Coronary artery (tissue), 2 donors: ENCODE data around the gene VPS26A.
"Not testable (repeated sequence)": the region's sequence is repeated elsewhere in the genome, so short reads cannot be mapped to it uniquely, and the experiment has no call there.

Experiments
- DNase-seq: peaks from one replicate; pipeline ENCODE4 v3.0.0-alpha.2; 2017; ENCODE audit warnings: low spot score
- H3K27ac ChIP-seq, 2 donors: fragments of 200-600 bp; sonication (generic); one replicate each; pipeline ENCODE4 v1.5.1; 2016 to 2019
- H3K4me3 ChIP-seq: fragments of 200-600 bp; sonication (generic); 2 replicates; pipeline ENCODE4 v1.5.1; 2016; ENCODE audit warnings: mild to moderate bottlenecking, moderate library complexity
- CTCF ChIP-seq: fragments of 200-600 bp; sonication (generic); IDR thresholded peaks from one replicate; pipeline ENCODE4 v1.5.1; 2019; ENCODE audit warnings: antibody characterized with exemption

Gene VPS26A

DNA sequence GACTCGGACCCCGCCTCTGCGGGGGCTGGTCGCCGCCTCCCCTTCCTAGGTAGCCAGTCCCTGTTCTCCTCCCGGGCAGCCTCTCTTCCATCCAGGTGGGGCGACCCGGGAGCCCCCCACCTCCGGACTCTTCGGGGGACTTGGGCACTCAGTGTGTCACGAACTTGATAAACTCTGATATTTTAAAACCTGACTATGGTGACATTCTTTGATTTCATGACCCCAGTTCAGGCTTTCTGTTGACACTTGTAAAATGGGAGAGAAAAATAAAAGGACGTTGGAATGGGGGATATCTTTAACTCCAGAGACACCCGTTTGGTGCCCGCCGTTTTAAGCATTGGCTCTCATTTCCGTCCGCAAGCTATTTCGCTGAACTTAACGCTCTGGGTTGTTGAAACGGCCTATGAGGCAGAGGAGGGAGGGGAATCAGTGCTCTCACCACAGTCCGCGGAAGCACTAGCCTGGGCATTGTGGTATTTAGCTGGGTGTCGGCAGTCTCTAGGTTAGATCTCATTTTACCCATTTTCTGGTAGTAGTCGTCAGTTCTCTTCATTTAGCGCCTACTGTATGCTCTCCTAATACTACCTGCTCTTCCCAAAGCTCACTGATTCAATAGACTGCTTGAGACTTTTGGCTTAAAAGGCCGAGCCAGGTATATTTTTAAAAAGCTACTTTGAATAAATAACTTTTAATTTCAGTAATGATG is 738 bp downstream of the VPS26A start:
- Histone ChIP-seq H3K27ac (peak overlapping the region; percentile 98 to 100), H3K4me3 (peak overlapping the region; percentile 100)
- no peak for TF ChIP-seq CTCF
- DNase-seq: peak; percentile 77

DNA sequence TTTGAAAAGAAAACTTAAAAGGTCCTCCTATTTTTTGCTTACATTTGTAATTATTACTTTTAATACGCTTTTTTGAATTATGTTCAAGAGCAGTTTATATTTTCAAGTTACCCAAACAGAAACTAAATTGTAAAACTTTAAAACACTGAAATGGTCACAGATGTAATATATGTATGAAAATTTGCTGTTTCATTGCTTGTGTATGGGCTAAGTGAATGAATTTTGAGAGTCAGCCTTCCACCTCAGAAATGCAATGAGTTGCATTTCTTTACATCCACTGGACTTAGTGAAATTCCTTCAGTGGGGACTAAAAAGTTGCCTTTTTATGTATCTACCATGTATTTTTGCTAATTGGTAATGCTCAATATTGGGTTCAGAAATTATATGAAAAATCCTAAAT is 1.6 kb downstream of the VPS26A start:
- DNase-seq: no peak
- H3K27ac ChIP-seq: no peak overlapping the region
- TF ChIP-seq CTCF: no peak
- H3K4me3 ChIP-seq: peak overlapping the region; percentile 100

DNA sequence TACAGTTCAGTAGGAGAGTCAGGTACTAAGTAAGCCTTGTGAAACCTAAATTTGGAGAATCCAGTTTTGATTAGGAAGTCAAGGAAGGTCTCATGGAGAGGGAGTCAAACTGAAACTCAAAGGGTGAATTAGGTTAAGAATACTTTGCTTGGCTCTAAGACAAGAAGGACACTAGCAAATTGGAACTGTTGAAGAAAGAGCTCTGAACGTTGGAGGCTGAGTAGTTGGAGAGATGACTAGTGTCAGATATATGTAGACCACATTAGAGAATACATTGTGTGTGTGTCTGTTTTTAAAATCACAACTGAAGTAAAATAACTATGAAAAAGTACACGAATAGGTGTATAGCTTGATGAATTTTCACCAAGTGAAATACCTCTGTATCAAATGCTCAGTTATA is 6.3 kb downstream of the VPS26A start:
- no peak for DNase-seq
- H3K4me3 ChIP-seq: no peak overlapping the region
- H3K27ac ChIP-seq: no peak overlapping the region
- TF ChIP-seq CTCF: no peak

GRCh38 chr10:69139961-69140360 is 16.0 kb downstream of the VPS26A start:
- DNase-seq: no peak
- TF ChIP-seq CTCF: no peak
- H3K4me3 ChIP-seq: no peak overlapping the region
- no peak overlapping the region for H3K27ac ChIP-seq

GRCh38 chr10:69141304-69141703 is 17.3 kb downstream of the VPS26A start:
- H3K4me3 ChIP-seq: no peak overlapping the region
- TF ChIP-seq CTCF: no peak
- DNase-seq: no peak
- no peak overlapping the region for H3K27ac ChIP-seq

DNA sequence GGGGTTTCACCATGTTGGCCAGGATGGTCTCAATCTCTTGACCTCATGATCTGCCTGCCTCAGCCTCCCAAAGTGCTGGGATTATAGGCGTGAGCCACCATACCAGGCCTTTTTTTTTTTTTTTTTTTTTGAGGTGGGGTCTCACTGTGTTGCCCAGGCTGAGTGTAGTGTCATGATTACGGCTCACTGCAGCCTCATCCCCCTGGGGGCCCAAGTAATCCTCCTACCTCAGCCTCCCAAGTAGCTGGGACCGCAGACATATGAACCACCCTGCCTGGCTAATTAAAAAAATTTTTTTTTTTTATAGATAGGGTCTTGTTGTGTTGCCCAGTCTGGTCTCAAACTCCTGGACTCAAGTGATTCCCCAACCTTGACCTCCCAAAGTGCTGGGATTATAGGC is 18.1 kb downstream of the VPS26A start:
- not testable (repeated sequence) for H3K27ac ChIP-seq, DNase-seq, H3K4me3 ChIP-seq

DNA sequence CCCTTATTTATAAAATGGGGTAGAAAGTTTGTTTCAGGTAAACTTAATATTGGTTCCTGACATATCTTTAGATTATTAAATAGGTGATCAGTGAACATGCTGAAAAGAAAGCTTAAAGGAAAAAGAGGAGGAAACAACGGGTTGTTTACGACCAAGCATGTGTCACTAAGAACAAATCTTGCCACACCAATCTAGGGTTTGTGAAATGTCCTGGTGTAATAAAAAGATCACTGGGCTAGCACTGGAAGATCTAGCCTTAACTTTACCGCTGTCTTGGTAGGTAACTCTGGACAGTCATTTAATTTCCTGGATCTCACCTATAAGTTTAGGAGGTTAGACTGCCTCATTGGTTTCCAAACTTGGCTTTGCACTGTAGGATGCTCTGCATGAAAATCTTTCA is 19.0 kb downstream of the VPS26A start:
- DNase-seq: no peak
- Histone ChIP-seq H3K4me3 (no peak overlapping the region), H3K27ac (no peak overlapping the region)
- TF ChIP-seq CTCF: no peak
